NCI-H2227 treated with DMSO at 0.1 percent for 48 hours (cell line): Measurements from ENCODE around the gene NNMT.
A peak's percentile ranks its signal among the peaks of the same experiment; 100 is the strongest.

ENCODE experiments used
- DNase-seq: peaks from one replicate; lab custom pipeline; 2025; lab: John Stamatoyannopoulos, UW

NNMT gene

GRCh38 chr11:114295676-114296604, at the start of gene NNMT:
NNMT (plus strand) TSS chr11:114296399; CDS start chr11:114296557, 158 bp downstream.
- DNase-seq: no peak

- DNase-seq: no peak
Observed at GRCh38 chr11:114247070-114247789, 49.0 kb upstream of the NNMT start.

- DNase-seq: no peak
Observed at GRCh38 chr11:114250180-114250579, 46.0 kb upstream of the NNMT start.

GRCh38 chr11:114250993-114251814, 45.0 kb upstream of the NNMT start:
- DNase-seq: no peak

- DNase-seq: no peak
Observed at GRCh38 chr11:114251815-114252337, 44.3 kb upstream of the NNMT start.

- no peak for DNase-seq
Observed at GRCh38 chr11:114252767-114253166, 43.4 kb upstream of the NNMT start.

GRCh38 chr11:114253771-114254170, 42.4 kb upstream of the NNMT start:
- DNase-seq: no peak

GRCh38 chr11:114254571-114255146, 41.5 kb upstream of the NNMT start:
- no peak for DNase-seq

- DNase-seq: no peak
Observed at GRCh38 chr11:114255289-114255688, 40.9 kb upstream of the NNMT start.

GRCh38 chr11:114256176-114256966, 39.8 kb upstream of the NNMT start:
- no peak for DNase-seq

GRCh38 chr11:114256967-114257286, 39.3 kb upstream of the NNMT start:
- no peak for DNase-seq

- DNase-seq: peak; percentile 56
Observed at GRCh38 chr11:114257621-114258558, 38.3 kb upstream of the NNMT start.

GRCh38 chr11:114258696-114259095, 37.5 kb upstream of the NNMT start:
- DNase-seq: no peak

- DNase-seq: peak; percentile 28
Observed at GRCh38 chr11:114259124-114259526, 37.1 kb upstream of the NNMT start.

- peak; percentile 50 for DNase-seq
Observed at GRCh38 chr11:114259551-114259983, 36.6 kb upstream of the NNMT start.

GRCh38 chr11:114260077-114260476, 36.1 kb upstream of the NNMT start:
- no peak for DNase-seq

- no peak for DNase-seq
Observed at GRCh38 chr11:114260483-114260882, 35.7 kb upstream of the NNMT start.

- no peak for DNase-seq
Observed at GRCh38 chr11:114261791-114262190, 34.4 kb upstream of the NNMT start.

- DNase-seq: peak; percentile 69
Observed at GRCh38 chr11:114262681-114263512, 33.3 kb upstream of the NNMT start.
